ENCODE data around the gene ZNF211. TPM values are rescaled to one million over a fixed set of nuclear protein-coding genes. Genes with fewer than 3 reads are reported as not detected.

ZNF211 gene
- total and polyA plus RNA-seq, 9 of the 15 experiments (the other 6 are each of a cell fraction or from before 2014, with no cell fraction given) = 1.3 to 11.6 (median 4.5) TPM

- TF ChIP-seq CREB5 (CRISPR knock-in tag; IDR thresholded peaks at IDR 0.05) (no peak), CBFB (CRISPR knock-in tag; IDR thresholded peaks at IDR 0.05) (no peak), DIDO1 (tag; IDR thresholded peaks at IDR 0.05; ENCODE audit: low read depth) (no peak), NRF1 (conservative IDR thresholded peaks at IDR 0.05 in 1 of 2, IDR thresholded peaks at IDR 0.05 in 1 of 2) (peak; percentile 38 to 62; a peak in 3 of 4 replicates), TAL1 (IDR thresholded peaks at IDR 0.05) (no peak), ZFPM2 (CRISPR knock-in tag; IDR thresholded peaks at IDR 0.05) (no peak), SPI1 (IDR thresholded peaks at IDR 0.05; ENCODE audit: borderline replicate concordance, low read depth, low read length) (peak; percentile 30; the same call in 1 of the 2 replicates), MXD1 (CRISPR knock-in tag; IDR thresholded peaks at IDR 0.05; ENCODE audit: borderline replicate concordance, poor library complexity, severe bottlenecking) (no peak), ZNF830 (CRISPR knock-in tag; IDR thresholded peaks at IDR 0.05) (no peak), RNF2 (IDR thresholded peaks at IDR 0.05) (no peak), ZNF436 (CRISPR knock-in tag; IDR thresholded peaks at IDR 0.05) (no peak), FOXA3 (CRISPR knock-in tag; conservative IDR thresholded peaks at IDR 0.05 in 1 of 2, IDR thresholded peaks at IDR 0.05 in 1 of 2) (no peak), SFPQ (IDR thresholded peaks at IDR 0.05; ENCODE audit: low read depth, low read length) (no peak), FOXJ2 (tag; IDR thresholded peaks at IDR 0.05) (no peak), SLC30A9 (CRISPR knock-in tag; IDR thresholded peaks at IDR 0.05) (no peak), U2AF2 (optimal IDR thresholded peaks at IDR 0.05; ENCODE audit: low read depth, low read length) (no peak), PKNOX1 (IDR thresholded peaks at IDR 0.05) (peak; percentile 65), FOS (IDR thresholded peaks at IDR 0.05; ENCODE audit: extremely low read depth, insufficient read length) (no peak), BMI1 (IDR thresholded peaks at IDR 0.05; ENCODE audit: low read length) (no peak), ZBTB1 (CRISPR knock-in tag; IDR thresholded peaks at IDR 0.05; ENCODE audit: borderline replicate concordance, low read depth) (no peak), ZNF347 (CRISPR knock-in tag; IDR thresholded peaks at IDR 0.05; ENCODE audit: low read depth) (no peak), ZNF282 (CRISPR knock-in tag; IDR thresholded peaks at IDR 0.05) (no peak)
These were observed 33.1 kb upstream of the ZNF211 start, which contains the start of gene ZNF530 (continued) for GRCh38 chr19:57599761-57600383.

Measured in K562 (cell line).